ENCODE results near the gene CSRNP2.
"Not testable (repeated sequence)": the region's sequence is repeated elsewhere in the genome, so short reads cannot be mapped to it uniquely, and the experiment has no call there.

The CSRNP2 gene

DNA sequence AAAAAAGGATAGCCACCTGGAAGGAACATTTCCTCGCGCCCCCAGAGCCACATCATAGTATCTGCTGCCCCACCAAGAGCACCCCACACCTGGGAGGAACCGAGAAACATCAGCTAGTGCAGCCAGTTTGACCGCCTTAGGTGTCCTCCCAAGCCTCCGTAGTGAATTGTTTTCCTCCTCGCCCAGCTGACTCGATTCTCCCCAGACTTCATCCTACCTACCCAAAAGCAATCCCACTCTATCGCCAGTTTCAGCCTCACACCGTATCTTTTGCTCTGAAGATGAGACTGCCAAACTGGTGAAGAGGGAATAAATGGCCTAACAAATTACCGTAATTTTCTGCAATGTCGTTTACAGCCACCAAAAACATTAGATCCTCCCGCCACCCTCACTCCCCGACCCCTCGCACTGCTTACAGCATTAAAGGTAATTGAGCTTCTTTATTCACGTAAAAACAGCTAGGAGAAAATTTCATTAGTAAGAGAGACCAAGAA, 56.0 kb downstream of the CSRNP2 start:
- peaks cover 44% of the 10 kb centered on the region for H3K4me1 Mint-ChIP-seq
- no peak for DNase-seq
- peak overlapping the region; percentile 86 for H3K4me3 Mint-ChIP-seq
- no peaks in the 10 kb centered on the region for H3K27me3 Mint-ChIP-seq
- peaks cover 2% of the 10 kb centered on the region for H3K36me3 Mint-ChIP-seq (ENCODE audit: low read depth)
- peak overlapping the region; percentile 93 for H3K27ac Mint-ChIP-seq
- H3K9me3 Mint-ChIP-seq, result no peaks in the 10 kb centered on the region
- no peak for ATAC-seq

DNA sequence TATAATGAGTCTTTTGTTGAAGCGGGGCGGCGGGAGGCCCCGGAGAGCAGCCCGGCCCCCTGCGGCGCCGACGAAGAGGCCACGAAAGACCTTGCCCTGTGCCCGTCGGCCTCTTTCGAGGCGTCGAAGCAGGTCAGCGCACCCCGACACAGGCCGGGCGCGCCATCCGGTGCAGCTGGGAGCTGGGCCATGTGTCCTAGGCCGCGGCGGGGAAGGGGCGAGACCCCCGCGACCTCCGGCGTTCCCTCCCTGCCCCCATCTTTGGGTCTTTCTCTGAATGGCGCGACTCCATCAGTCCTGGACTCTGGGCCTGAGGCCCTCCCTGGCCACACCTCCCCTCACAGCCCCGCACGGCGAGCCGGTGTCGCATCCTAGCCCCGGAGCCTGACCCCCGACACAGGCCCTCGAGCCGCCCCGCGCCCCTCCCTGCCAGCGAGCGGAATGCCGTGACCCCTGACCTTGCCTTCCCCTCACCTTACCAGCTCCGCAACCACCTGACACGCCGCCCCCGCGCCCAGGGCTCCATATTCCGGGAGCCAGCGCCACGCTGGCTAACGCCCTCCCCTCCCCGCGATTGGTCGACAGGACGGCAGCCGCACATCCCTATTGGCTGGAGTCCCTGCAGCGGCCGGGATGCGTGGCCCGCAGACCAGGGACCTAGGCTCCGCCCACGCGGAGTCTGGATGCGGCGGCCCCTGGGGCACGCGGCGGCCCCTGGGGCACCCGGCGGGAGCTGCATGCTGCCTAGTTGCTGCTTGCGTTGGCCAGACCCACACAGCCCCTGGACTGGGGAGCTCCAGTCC, 57.4 kb downstream of the CSRNP2 start, which contains the start of gene SLC11A2:
TSS of gene SLC11A2 (minus strand) at position 549 of the 803 bp plus-strand sequence. CDS start 15,656 bp downstream, outside the sequence.
- ATAC-seq (peak; percentile 88), DNase-seq (peak; percentile 93)
- Mint-ChIP-seq H3K27ac (peak within 1 kb of the TSS; percentile 93), H3K27me3 (no peaks in the 10 kb centered on the region), H3K9me3 (no peaks in the 10 kb centered on the region), H3K4me1 (peaks cover 56% of the 10 kb centered on the region), H3K4me3 (peak within 1 kb of the TSS; percentile 86), H3K36me3 (ENCODE audit: low read depth) (peaks cover 2% of the 10 kb centered on the region)

DNA sequence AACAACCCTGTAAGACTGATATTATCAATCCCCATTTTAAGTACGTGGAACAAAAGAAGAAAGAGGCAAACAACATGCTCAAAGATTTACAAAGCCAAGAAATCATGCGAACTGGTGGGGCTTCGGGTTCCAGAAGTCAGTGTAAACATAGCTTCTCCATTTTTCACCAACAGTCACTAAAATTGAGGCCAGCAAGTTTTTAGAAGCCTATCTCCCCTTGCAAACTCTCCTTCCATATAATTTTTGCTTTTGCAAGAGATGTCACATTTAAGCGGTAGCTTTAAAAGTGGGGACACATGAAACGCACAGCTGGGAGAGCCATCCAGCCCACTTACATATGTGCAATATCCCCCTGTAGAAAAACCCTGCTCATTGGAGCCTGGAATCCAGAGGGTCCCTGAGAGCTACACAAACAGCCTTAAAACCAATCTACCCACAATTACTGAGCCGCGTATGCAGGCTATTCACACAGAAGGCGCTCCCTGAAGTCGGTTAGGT, 58.0 kb downstream of the CSRNP2 start:
- ATAC-seq (no peak), DNase-seq (peak; percentile 33)
- Mint-ChIP-seq H3K27me3 (no peaks in the 10 kb centered on the region), H3K4me3 (peak overlapping the region; percentile 86), H3K27ac (peak overlapping the region; percentile 93), H3K36me3 (ENCODE audit: low read depth) (peaks cover 2% of the 10 kb centered on the region), H3K9me3 (no peaks in the 10 kb centered on the region), H3K4me1 (peaks cover 63% of the 10 kb centered on the region)

- Mint-ChIP-seq H3K27ac (peak overlapping the region; percentile 93), H3K27me3 (no peaks in the 10 kb centered on the region), H3K4me1 (peaks cover 71% of the 10 kb centered on the region), H3K36me3 (ENCODE audit: low read depth) (peaks cover 2% of the 10 kb centered on the region), H3K4me3 (peak overlapping the region; percentile 86), H3K9me3 (no peaks in the 10 kb centered on the region)
- DNase-seq (no peak), ATAC-seq (no peak)
Measured at GRCh38 chr12:51023625-51024382, 59.6 kb downstream of the CSRNP2 start.

- Mint-ChIP-seq H3K4me3 (peak overlapping the region; percentile 5), H3K4me1 (peaks cover 62% of the 10 kb centered on the region), H3K27me3 (no peaks in the 10 kb centered on the region), H3K9me3 (no peaks in the 10 kb centered on the region), H3K36me3 (ENCODE audit: low read depth) (peaks cover 2% of the 10 kb centered on the region), H3K27ac (peak overlapping the region; percentile 63)
- DNase-seq (no peak), ATAC-seq (no peak)
Measured at GRCh38 chr12:51021694-51022093, 61.7 kb downstream of the CSRNP2 start.

DNA sequence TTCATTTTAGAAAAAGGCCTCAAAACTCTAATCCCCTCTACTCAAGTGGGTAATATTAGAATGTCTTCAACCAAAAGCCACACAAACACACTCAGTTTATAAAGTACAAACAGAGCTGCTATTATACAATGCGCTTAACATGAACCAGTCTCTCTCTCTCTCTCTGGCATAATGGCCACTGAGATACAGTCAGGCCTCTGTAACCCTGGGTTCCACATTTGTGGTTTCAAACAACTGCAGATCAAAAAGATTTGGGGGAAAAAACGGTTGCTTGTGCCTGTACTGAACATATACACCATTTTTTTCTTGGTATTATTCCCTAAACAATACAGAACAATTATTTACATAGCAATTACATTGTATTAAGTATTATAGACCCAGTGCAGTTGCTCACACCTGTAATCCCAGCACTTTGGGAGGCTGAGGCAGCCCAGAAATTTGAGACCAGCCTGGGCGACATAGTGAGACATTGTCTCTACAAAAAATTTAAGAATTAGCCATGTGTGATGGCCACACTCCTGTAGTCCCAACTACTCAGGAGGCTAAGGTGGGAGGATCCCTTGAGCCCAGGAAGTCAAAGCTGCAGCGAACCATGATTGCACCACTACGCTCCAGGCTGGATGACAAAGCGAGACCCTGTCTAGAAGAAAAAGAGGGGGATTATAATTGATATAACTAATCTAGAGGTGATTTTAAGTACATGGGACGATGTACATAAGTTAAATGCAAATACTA, 62.8 kb downstream of the CSRNP2 start:
- H3K4me3 Mint-ChIP-seq, result no peak overlapping the region
- peak overlapping the region; percentile 56 for H3K27ac Mint-ChIP-seq
- peaks cover 56% of the 10 kb centered on the region for H3K4me1 Mint-ChIP-seq
- H3K27me3 Mint-ChIP-seq, result no peaks in the 10 kb centered on the region
- DNase-seq, result no peak
- peaks cover 2% of the 10 kb centered on the region for H3K36me3 Mint-ChIP-seq (ENCODE audit: low read depth)
- no peak for ATAC-seq
- no peaks in the 10 kb centered on the region for H3K9me3 Mint-ChIP-seq

- Mint-ChIP-seq H3K9me3 (no peaks in the 10 kb centered on the region), H3K4me1 (peaks cover 52% of the 10 kb centered on the region), H3K27ac (no peak overlapping the region), H3K4me3 (no peak overlapping the region), H3K36me3 (ENCODE audit: low read depth) (peaks cover 2% of the 10 kb centered on the region), H3K27me3 (no peaks in the 10 kb centered on the region)
- DNase-seq (no peak), ATAC-seq (no peak)
Measured at GRCh38 chr12:51019927-51020326, 63.5 kb downstream of the CSRNP2 start.

DNA sequence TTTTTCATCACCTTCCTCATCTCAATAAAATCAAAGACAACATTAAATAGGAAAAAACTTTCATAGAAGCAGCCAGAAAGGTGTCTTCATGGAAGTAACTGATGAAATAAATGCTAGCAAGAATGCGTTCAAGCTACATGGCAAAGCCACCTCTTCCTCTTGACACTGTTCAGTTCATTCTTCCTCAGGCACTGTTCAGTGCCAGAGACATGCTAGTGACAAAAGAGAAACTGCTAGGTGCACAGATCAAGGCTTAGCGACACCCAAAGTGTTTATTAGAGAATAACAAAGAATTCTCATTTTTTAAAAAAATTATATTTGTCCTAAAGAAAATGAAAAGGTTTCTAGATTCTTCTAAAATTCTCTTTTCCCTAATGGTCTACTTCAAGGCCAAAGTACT, 64.4 kb downstream of the CSRNP2 start:
- no peaks in the 10 kb centered on the region for H3K9me3 Mint-ChIP-seq
- ATAC-seq (no peak), DNase-seq (no peak)
- H3K36me3 Mint-ChIP-seq (ENCODE audit: low read depth), result peaks cover 2% of the 10 kb centered on the region
- H3K27ac Mint-ChIP-seq, result no peak overlapping the region
- H3K27me3 Mint-ChIP-seq, result no peaks in the 10 kb centered on the region
- no peak overlapping the region for H3K4me3 Mint-ChIP-seq
- peaks cover 44% of the 10 kb centered on the region for H3K4me1 Mint-ChIP-seq

GRCh38 chr12:51017452-51017851, 65.9 kb downstream of the CSRNP2 start:
- Mint-ChIP-seq H3K4me3 (no peak overlapping the region), H3K27ac (no peak overlapping the region), H3K36me3 (ENCODE audit: low read depth) (no peaks in the 10 kb centered on the region), H3K4me1 (peaks cover 44% of the 10 kb centered on the region), H3K9me3 (no peaks in the 10 kb centered on the region), H3K27me3 (no peaks in the 10 kb centered on the region)
- ATAC-seq (no peak), DNase-seq (no peak)

DNA sequence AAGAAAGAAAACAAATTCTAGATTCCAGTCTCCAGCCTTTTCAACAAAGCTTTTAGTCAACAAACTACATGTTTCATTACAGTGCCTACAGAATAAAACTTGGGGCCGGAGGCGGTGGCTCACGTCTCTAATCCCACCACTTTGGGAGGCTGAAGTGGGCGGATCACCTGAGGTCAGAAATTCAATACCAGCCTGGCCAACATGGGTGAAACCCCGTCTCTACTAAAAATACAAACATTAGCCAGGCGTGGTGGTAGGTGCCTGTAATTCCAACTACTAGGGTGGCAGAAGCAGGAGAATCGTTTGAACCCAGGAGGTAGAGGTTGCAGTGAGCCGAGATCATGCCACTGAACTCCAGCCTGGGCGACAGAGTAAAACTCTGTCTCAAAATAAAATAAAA, 68.9 kb downstream of the CSRNP2 start:
- DNase-seq; ATAC-seq; H3K27ac Mint-ChIP-seq; H3K9me3 Mint-ChIP-seq; H3K27me3 Mint-ChIP-seq; H3K36me3 Mint-ChIP-seq (ENCODE audit: low read depth); H3K4me3 Mint-ChIP-seq: not testable (repeated sequence)
- peaks cover 37% of the 10 kb centered on the region for H3K4me1 Mint-ChIP-seq

DNA sequence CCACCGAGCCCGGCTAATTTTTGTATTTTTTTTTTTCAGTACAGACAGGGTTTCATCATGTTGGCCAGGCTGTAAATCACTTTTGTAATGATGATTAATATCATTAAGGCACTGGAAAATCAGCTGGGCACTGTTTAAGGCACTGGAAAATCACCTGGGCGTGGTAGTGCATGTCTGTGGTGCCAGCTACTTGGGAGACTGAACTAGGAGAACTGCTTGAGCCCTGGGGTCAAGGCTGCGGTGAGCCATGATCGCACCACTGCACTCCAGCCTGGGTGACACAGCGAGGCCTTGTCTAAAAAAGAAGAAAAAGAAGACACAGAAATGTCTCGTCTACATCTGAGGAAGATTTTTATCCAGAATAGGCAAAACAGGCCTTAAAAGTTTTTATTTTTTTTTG, 70.0 kb downstream of the CSRNP2 start:
- H3K4me3 Mint-ChIP-seq, result no peak overlapping the region
- ATAC-seq, result no peak

DNA sequence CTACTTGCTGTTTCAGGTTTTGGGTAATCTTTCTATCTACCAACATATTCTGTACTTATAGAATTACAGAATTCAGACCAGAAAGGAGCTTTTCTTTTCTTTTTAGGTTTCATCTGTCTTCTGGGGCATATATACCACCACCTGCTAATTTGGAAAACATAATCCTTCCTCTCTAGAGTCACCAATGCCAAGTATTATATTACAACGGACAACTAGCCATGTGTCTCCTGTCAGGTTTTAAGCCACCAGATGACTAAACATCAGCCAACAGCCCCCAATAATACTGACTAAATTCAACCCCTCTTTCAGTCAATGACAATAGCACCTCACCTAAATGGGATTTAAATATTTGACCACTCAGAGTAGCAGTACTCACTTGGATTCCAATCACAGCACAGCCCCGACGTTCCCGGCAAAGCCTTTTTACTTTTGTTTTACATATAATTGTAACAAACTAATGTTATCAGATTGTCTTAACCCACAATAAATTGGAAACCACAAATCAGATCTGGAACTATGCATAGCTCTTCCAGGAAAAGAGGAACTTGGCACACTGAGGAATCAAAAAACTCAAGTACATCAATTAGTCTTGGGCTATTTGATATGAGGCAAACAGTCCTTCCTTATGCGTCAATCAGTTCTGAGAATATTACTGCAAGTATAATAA, 70.7 kb downstream of the CSRNP2 start:
- peak overlapping the region; percentile 6 for H3K27ac Mint-ChIP-seq

More for the DNA sequence above, 70.0 kb downstream of the CSRNP2 start:
- Mint-ChIP-seq H3K4me1 (peaks cover 42% of the 10 kb centered on the region), H3K9me3 (no peaks in the 10 kb centered on the region), H3K27ac (no peak overlapping the region), H3K27me3 (no peaks in the 10 kb centered on the region), H3K36me3 (ENCODE audit: low read depth) (peaks cover 4% of the 10 kb centered on the region)
- DNase-seq, result no peak

DNA sequence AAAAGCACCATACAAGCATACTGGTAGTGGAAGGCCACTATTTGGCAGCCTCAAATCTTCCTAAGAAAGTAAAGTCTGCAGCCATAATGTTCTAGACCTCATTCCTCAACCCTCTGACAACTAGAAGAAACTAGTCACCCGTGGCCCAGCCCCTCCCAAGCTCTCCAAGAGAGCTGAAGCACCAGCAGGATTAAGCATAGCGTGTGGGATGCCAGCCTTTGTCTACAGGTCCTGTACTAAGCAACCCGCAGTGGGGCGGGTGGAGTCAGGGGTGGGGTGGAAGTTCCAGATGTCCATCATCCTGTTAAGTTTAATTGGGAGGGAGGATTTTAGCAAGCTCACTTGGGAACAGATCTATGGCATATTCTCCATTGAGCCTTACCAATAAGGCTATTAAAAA, 71.4 kb downstream of the CSRNP2 start:
- no peaks in the 10 kb centered on the region for H3K9me3 Mint-ChIP-seq
- DNase-seq (no peak), ATAC-seq (no peak)
- H3K27ac Mint-ChIP-seq, result no peak overlapping the region
- H3K36me3 Mint-ChIP-seq (ENCODE audit: low read depth), result peaks cover 6% of the 10 kb centered on the region
- peaks cover 39% of the 10 kb centered on the region for H3K4me1 Mint-ChIP-seq
- no peak overlapping the region for H3K4me3 Mint-ChIP-seq
- no peaks in the 10 kb centered on the region for H3K27me3 Mint-ChIP-seq

More for the DNA sequence above, 70.7 kb downstream of the CSRNP2 start:
- DNase-seq (no peak), ATAC-seq (no peak)
- H3K27me3 Mint-ChIP-seq, result no peaks in the 10 kb centered on the region
- H3K36me3 Mint-ChIP-seq (ENCODE audit: low read depth), result peaks cover 4% of the 10 kb centered on the region
- peaks cover 42% of the 10 kb centered on the region for H3K4me1 Mint-ChIP-seq
- no peak overlapping the region for H3K4me3 Mint-ChIP-seq
- no peaks in the 10 kb centered on the region for H3K9me3 Mint-ChIP-seq

Data from activated naive CD8-positive, alpha-beta T cell treated with anti-CD3 and anti-CD28 coated beads, Interleukin-2, amount 50 U/mL, for 24 hours (primary cell).